Keratinocyte (primary cell): ENCODE data around the gene CCDC107. TPM values are rescaled to one million over a fixed set of nuclear protein-coding genes. Genes with fewer than 3 reads are reported as not detected.

Source experiments
- DNase-seq: peaks from one replicate; pipeline ENCODE4 v3.0.0-alpha.2; 2011; ENCODE audit warnings: low read depth, missing footprints, low spot score
- FAIRE-seq: peaks from 2 replicates; lab custom pipeline; 2011; peaks lifted over from hg19 to GRCh38; lab: Jason Lieb, UNC
- H2AFZ ChIP-seq: 2 replicates; pipeline ENCODE4 v1.6.0; 2012; ENCODE audit warnings: low read length, control low read depth, inconsistent platforms; ENCODE audit not compliant: control insufficient read depth
- H3K27ac ChIP-seq: 2 replicates; pipeline ENCODE4 v1.5.1; 2011; ENCODE audit warnings: low read length; ENCODE audit not compliant: control insufficient read depth, insufficient read depth
- H3K27me3 ChIP-seq: 3 replicates; pipeline ENCODE4 v1.6.0; 2011; ENCODE audit warnings: low read length; ENCODE audit not compliant: control insufficient read depth, insufficient read depth; ENCODE audit errors: extremely low read depth
- H3K36me3 ChIP-seq, 2 experiments: 2 replicates in 1 of 2; 3 replicates in 1 of 2; pipeline ENCODE4 v1.5.1; 2011; ENCODE audit warnings: low read length in 2 of 2, mild to moderate bottlenecking in 1 of 2; ENCODE audit not compliant: control insufficient read depth in 2 of 2, insufficient read depth in 2 of 2; ENCODE audit errors: extremely low read depth in 1 of 2
- H3K4me1 ChIP-seq: 3 replicates; pipeline ENCODE4 v1.5.1; 2011; ENCODE audit warnings: low read length; ENCODE audit not compliant: control insufficient read depth, insufficient read depth; ENCODE audit errors: extremely low read depth
- H3K4me2 ChIP-seq: 3 replicates; pipeline ENCODE4 v1.6.0; 2011; ENCODE audit warnings: low read depth, low read length; ENCODE audit not compliant: control insufficient read depth, insufficient read depth; ENCODE audit errors: extremely low read depth
- H3K4me3 ChIP-seq, 3 experiments: fragments of 200-600 bp in 1 of 3; sonication (generic) in 1 of 3; 2 replicates in 2 of 3; 3 replicates in 1 of 3; pipeline ENCODE4 v1.5.1; 2011 to 2016; ENCODE audit warnings: low read length in 3 of 3, mild to moderate bottlenecking in 3 of 3, control low read depth in 2 of 3, inconsistent platforms in 1 of 3, low read depth in 1 of 3, mixed read lengths in 1 of 3, mixed run types in 1 of 3, moderate library complexity in 1 of 3; ENCODE audit not compliant: control insufficient read depth in 2 of 3, insufficient read depth in 2 of 3; ENCODE audit errors: extremely low read depth in 1 of 3
- H3K79me2 ChIP-seq: 2 replicates; pipeline ENCODE4 v1.6.0; 2012; ENCODE audit warnings: low read length; ENCODE audit not compliant: control insufficient read depth, insufficient read depth
- H3K9ac ChIP-seq: 3 replicates; pipeline ENCODE4 v1.6.0; 2011; ENCODE audit warnings: low read length; ENCODE audit not compliant: control insufficient read depth, insufficient read depth; ENCODE audit errors: extremely low read depth
- H3K9me1 ChIP-seq: 3 replicates; pipeline ENCODE4 v1.6.0; 2011; ENCODE audit warnings: low read length; ENCODE audit not compliant: control insufficient read depth, insufficient read depth; ENCODE audit errors: extremely low read depth
- H3K9me3 ChIP-seq: 2 replicates; pipeline ENCODE4 v1.5.1; 2012; ENCODE audit warnings: low read depth, low read length; ENCODE audit not compliant: control insufficient read depth
- H4K20me1 ChIP-seq: 3 replicates; pipeline ENCODE4 v1.6.0; 2011; ENCODE audit warnings: low read length; ENCODE audit not compliant: control insufficient read depth, insufficient read depth; ENCODE audit errors: extremely low read depth
- EZH2 ChIP-seq: IDR thresholded peaks from one replicate; pipeline ENCODE4 v1.6.1; 2012; ENCODE audit warnings: inconsistent platforms, mild to moderate bottlenecking, low read length, moderate library complexity
- dilution Hi-C: fragments of 300-500 bp; cut with MboI; formaldehyde crosslinking; loops from one replicate; pipeline ENCODE4 v1.7.0; 2020; ENCODE audit warnings: low sequenced_read_pairs; ENCODE audit not compliant: extremely low pct_ligation_motif_present
- polyA plus RNA-seq, 5 experiments: library from polyadenylated mRNA; depleted of rRNA in 3 of 5; stranded (reverse) in 3 of 5; stranded (forward) in 1 of 5; unstranded in 1 of 5; fragments of >200 nt; gene quantifications; 1 replicate in 1 of 5; 2 replicates in 3 of 5; 3 replicates in 1 of 5; pipeline versions ENCODE4 v1.2.1 to v1.2.3, GENCODE V29; 2011 to 2012; ENCODE audit warnings: missing spikeins in 2 of 5, low read depth in 1 of 5, low replicate concordance in 1 of 5
- TF ChIP-seq, protein P1 (sequence below), 3 experiments: IDR thresholded peaks in 1 of 3; conservative IDR thresholded peaks in 1 of 3; optimal IDR thresholded peaks in 1 of 3; 2 replicates in 2 of 3; 3 replicates in 1 of 3; pipeline versions ENCODE3 to v1.5.1; 2011; ENCODE audit warnings: low read length in 3 of 3, mild to moderate bottlenecking in 3 of 3, moderate library complexity in 2 of 3, control low read depth in 1 of 3, inconsistent platforms in 1 of 3; ENCODE audit not compliant: insufficient read depth in 2 of 3; ENCODE audit errors: extremely low read depth in 1 of 3

CCDC107 gene
- polyA plus RNA-seq, 1 donor (not counting 4 experiments of a cell fraction or from before 2014, with no cell fraction given), result 10.5 TPM

DNA sequence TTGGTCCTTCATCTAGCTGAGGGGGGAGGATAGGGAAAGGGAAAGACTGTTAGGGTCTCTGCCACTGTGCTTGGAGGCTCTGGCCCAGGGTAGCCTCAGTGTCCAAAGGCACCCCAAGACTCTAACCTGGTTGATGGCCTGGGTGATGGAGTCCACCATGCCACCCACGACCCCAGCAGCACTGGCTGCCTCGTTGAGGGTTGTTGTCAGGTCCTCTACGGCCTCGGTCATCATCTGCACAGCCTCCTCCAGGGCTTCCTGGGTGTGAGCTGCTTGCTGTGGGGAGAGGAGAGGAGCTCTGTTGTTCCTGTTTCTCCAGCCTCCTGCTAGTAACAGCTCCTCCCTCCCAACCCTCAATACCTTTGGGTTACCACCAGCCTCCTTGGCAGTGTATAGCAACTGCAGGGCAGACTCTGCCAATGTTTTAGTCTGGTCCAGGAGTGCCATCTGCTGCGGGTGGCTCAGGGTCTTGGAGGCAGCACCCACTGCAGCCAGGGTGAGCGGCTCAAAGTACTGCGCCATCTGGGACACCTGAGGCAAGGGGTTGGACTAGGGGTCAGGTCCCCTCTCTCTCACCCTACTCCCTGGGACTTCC, 47.8 kb downstream of the CCDC107 start:
- no peak overlapping the region for H3K27ac ChIP-seq
- no peak for TF ChIP-seq EZH2
- TF ChIP-seq, protein P1, sequence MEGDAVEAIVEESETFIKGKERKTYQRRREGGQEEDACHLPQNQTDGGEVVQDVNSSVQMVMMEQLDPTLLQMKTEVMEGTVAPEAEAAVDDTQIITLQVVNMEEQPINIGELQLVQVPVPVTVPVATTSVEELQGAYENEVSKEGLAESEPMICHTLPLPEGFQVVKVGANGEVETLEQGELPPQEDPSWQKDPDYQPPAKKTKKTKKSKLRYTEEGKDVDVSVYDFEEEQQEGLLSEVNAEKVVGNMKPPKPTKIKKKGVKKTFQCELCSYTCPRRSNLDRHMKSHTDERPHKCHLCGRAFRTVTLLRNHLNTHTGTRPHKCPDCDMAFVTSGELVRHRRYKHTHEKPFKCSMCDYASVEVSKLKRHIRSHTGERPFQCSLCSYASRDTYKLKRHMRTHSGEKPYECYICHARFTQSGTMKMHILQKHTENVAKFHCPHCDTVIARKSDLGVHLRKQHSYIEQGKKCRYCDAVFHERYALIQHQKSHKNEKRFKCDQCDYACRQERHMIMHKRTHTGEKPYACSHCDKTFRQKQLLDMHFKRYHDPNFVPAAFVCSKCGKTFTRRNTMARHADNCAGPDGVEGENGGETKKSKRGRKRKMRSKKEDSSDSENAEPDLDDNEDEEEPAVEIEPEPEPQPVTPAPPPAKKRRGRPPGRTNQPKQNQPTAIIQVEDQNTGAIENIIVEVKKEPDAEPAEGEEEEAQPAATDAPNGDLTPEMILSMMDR (optimal IDR thresholded peaks at IDR 0.05 in 1 of 3, IDR thresholded peaks at IDR 0.05 in 1 of 3, conservative IDR thresholded peaks at IDR 0.05 in 1 of 3; ENCODE audit: extremely low read depth in 1 of 3, insufficient read depth in 2 of 3, low read length in 3 of 3), result no peak
- H3K9me3 ChIP-seq, result no peaks in the 10 kb centered on the region
- no peak overlapping the region for H2AFZ ChIP-seq
- H3K4me2 ChIP-seq, result no peak overlapping the region
- peaks cover 2% of the 10 kb centered on the region for H3K9me1 ChIP-seq
- DNase-seq, result no peak
- no peak for FAIRE-seq
- no peak overlapping the region for H3K4me3 ChIP-seq
- no peaks in the 10 kb centered on the region for H3K27me3 ChIP-seq
- no peaks in the 10 kb centered on the region for H3K4me1 ChIP-seq
- H3K36me3 ChIP-seq, result peaks cover 57 to 76% of the 10 kb centered on the region in 2 experiments
- no peak overlapping the region for H3K9ac ChIP-seq
- H3K79me2 ChIP-seq, result no peaks in the 10 kb centered on the region
- peaks cover 3% of the 10 kb centered on the region for H4K20me1 ChIP-seq
- dilution Hi-C loops, result no loop called here

- Histone ChIP-seq H3K27me3 (no peaks in the 10 kb centered on the region), H3K36me3 (peaks cover 62 to 79% of the 10 kb centered on the region in 2 experiments), H3K79me2 (no peaks in the 10 kb centered on the region), H3K4me1 (no peaks in the 10 kb centered on the region), H3K9me1 (peaks cover 2% of the 10 kb centered on the region), H3K9me3 (no peaks in the 10 kb centered on the region), H3K9ac (no peak overlapping the region), H3K4me3 (no peak overlapping the region), H3K27ac (no peak overlapping the region), H3K4me2 (no peak overlapping the region), H2AFZ (no peak overlapping the region), H4K20me1 (peaks cover 3% of the 10 kb centered on the region)
- FAIRE-seq (no peak), DNase-seq (no peak)
- TF ChIP-seq, protein P1 (optimal IDR thresholded peaks at IDR 0.05 in 1 of 3, IDR thresholded peaks at IDR 0.05 in 1 of 3, conservative IDR thresholded peaks at IDR 0.05 in 1 of 3; ENCODE audit: extremely low read depth in 1 of 3, insufficient read depth in 2 of 3, low read length in 3 of 3), result no peak
- TF ChIP-seq EZH2, result no peak
- dilution Hi-C loops, result no loop called here
Observed at GRCh38 chr9:35706951-35707350, 48.9 kb downstream of the CCDC107 start.
